Endothelial cell (in vitro differentiated cells): ENCODE results near the gene SLC2A2. TPM values are rescaled to one million over a fixed set of nuclear protein-coding genes. Genes with fewer than 3 reads are reported as not detected.

Source experiments
- DNase-seq: peaks from one replicate; pipeline ENCODE4 v3.0.0; 2021; ENCODE audit warnings: low spot score
- H3K27ac Mint-ChIP-seq: one replicate; pipeline ENCODE4 v1.8.0; 2021; ENCODE audit warnings: mixed read lengths, inconsistent platforms; ENCODE audit not compliant: unreplicated experiment
- H3K27me3 Mint-ChIP-seq: one replicate; pipeline ENCODE4 v1.8.0; 2021; ENCODE audit warnings: mild to moderate bottlenecking, moderate library complexity, mixed read lengths, inconsistent platforms; ENCODE audit not compliant: unreplicated experiment
- H3K36me3 Mint-ChIP-seq: one replicate; pipeline ENCODE4 v1.8.0; 2021; ENCODE audit warnings: mild to moderate bottlenecking, low read depth, mixed read lengths, inconsistent platforms; ENCODE audit not compliant: unreplicated experiment
- H3K4me1 Mint-ChIP-seq: one replicate; pipeline ENCODE4 v1.8.0; 2021; ENCODE audit warnings: mild to moderate bottlenecking, mixed read lengths, inconsistent platforms; ENCODE audit not compliant: unreplicated experiment
- H3K4me3 Mint-ChIP-seq: one replicate; pipeline ENCODE4 v1.8.0; 2021; ENCODE audit warnings: mild to moderate bottlenecking, mixed read lengths, inconsistent platforms; ENCODE audit not compliant: unreplicated experiment
- H3K9me3 Mint-ChIP-seq: one replicate; pipeline ENCODE4 v1.8.0; 2021; ENCODE audit warnings: mixed read lengths, inconsistent platforms; ENCODE audit not compliant: unreplicated experiment
- total RNA-seq: library from RNA; stranded (reverse); fragmentation: NEBNext Ultra II Directional; extraction: Animal tissue kit (Norgen Biotek cat#: 25700); gene quantifications from one replicate; pipeline ENCODE4 v1.2.1, GENCODE V29; 2021; ENCODE audit not compliant: unreplicated experiment
- TF ChIP-seq, protein P1 (sequence below): fragments of 200-600 bp; sonication (generic); IDR thresholded peaks from one replicate; pipeline ENCODE4 v1.5.0; 2021; ENCODE audit warnings: antibody characterized with exemption; ENCODE audit not compliant: unreplicated experiment

Gene SLC2A2
- total RNA-seq, 1 donor from 2014 or later = not detected

DNA sequence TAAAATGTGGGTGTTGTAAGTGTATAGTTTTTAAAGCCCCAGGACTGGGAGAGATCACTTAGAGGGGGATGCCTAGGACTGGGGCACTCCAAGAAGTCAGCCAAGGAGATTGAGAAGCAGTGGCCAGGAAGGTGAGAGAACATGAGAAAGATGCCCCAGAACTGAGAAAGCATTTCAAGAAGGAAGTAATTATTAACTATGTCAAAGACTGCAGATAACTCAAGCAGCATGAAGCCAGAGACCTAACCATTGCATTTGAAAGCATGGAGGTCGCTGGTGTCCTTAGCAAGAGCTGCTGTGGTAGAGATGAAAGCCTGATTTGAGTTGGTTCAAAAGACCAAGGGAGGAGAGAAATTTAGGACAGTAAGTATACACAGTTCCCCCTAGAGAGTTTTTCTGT is 30.6 kb upstream of the SLC2A2 start:
- no peaks in the 10 kb centered on the region for H3K9me3 Mint-ChIP-seq
- no peak overlapping the region for H3K4me3 Mint-ChIP-seq
- no peaks in the 10 kb centered on the region for H3K36me3 Mint-ChIP-seq
- no peak overlapping the region for H3K27ac Mint-ChIP-seq
- no peaks in the 10 kb centered on the region for H3K4me1 Mint-ChIP-seq
- no peak for DNase-seq
- peaks cover 1% of the 10 kb centered on the region for H3K27me3 Mint-ChIP-seq
- TF ChIP-seq, protein P1, sequence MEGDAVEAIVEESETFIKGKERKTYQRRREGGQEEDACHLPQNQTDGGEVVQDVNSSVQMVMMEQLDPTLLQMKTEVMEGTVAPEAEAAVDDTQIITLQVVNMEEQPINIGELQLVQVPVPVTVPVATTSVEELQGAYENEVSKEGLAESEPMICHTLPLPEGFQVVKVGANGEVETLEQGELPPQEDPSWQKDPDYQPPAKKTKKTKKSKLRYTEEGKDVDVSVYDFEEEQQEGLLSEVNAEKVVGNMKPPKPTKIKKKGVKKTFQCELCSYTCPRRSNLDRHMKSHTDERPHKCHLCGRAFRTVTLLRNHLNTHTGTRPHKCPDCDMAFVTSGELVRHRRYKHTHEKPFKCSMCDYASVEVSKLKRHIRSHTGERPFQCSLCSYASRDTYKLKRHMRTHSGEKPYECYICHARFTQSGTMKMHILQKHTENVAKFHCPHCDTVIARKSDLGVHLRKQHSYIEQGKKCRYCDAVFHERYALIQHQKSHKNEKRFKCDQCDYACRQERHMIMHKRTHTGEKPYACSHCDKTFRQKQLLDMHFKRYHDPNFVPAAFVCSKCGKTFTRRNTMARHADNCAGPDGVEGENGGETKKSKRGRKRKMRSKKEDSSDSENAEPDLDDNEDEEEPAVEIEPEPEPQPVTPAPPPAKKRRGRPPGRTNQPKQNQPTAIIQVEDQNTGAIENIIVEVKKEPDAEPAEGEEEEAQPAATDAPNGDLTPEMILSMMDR = no peak

GRCh38 chr3:171056528-171056927 is 30.0 kb upstream of the SLC2A2 start:
- DNase-seq = no peak
- Mint-ChIP-seq H3K4me3 (no peak overlapping the region), H3K9me3 (no peaks in the 10 kb centered on the region), H3K27me3 (peaks cover 2% of the 10 kb centered on the region), H3K36me3 (no peaks in the 10 kb centered on the region), H3K4me1 (no peaks in the 10 kb centered on the region), H3K27ac (no peak overlapping the region)
- TF ChIP-seq, protein P1 = no peak

DNA sequence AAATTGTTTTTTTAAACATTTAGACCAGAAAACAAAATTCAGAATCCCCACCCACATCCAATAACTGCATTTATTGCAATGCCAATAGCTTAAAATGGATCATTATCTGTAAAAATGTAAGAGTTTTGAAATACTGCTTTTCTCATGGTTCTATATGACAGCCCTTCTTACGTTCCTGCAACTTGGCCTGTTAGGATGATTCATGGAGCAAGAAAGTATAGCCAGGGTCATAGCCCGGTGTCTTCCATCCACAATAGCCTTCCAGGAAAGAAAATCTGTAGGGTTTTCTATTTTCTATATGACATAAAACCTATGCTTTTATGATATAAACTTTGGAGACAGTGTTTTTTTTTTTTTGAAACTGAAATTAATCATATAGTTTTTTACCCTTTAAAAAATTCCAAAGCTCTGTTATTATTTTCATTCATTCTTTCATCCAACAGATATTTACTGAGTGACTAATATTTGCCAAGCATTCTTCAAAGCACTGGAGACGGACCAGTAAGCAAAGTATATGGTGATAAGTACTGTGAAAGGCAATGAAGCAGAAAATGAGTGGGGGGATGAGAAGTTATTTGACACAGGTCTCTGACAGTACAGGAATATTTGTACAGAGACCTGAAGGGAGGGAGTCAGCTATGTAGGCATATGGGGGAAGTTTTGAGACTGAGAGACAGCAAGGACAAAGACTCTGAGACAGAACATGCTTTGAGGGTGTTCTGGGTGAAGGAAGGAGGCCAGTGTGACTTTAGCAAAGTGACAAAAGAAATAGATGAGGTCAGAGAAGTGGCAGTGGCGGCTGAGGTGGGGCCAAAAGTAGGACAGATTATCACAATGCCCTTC is 29.0 kb upstream of the SLC2A2 start:
- Mint-ChIP-seq H3K36me3 (no peaks in the 10 kb centered on the region), H3K9me3 (no peaks in the 10 kb centered on the region), H3K4me3 (no peak overlapping the region), H3K27me3 (peaks cover 2% of the 10 kb centered on the region), H3K4me1 (no peaks in the 10 kb centered on the region), H3K27ac (no peak overlapping the region)
- DNase-seq = no peak
- TF ChIP-seq, protein P1 = no peak

- Mint-ChIP-seq H3K36me3 (no peaks in the 10 kb centered on the region), H3K27ac (no peak overlapping the region), H3K4me1 (no peaks in the 10 kb centered on the region), H3K9me3 (no peaks in the 10 kb centered on the region), H3K27me3 (peaks cover 2% of the 10 kb centered on the region), H3K4me3 (no peak overlapping the region)
- DNase-seq = no peak
- TF ChIP-seq, protein P1 = no peak
These were observed 28.4 kb upstream of the SLC2A2 start for GRCh38 chr3:171054921-171055320.

DNA sequence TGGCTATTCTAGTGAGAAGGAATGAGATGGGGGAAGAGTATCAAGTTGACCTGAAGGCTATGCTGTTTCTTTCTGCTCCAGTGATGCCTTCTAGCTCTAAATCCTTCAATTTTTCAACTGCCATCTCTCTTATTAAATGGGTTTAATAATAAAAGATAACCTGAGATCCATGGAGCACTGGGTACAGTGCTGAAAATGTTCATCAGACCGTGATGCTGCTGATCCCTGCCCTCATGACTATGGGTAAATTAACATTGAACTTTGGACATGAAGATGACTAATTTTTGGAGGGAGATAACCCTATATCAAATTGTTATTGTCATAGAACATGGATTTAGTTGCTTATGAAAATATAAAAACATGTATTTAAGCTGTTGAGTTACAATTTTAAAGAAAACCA is 27.7 kb upstream of the SLC2A2 start:
- Mint-ChIP-seq H3K4me3 (no peak overlapping the region), H3K36me3 (no peaks in the 10 kb centered on the region), H3K4me1 (no peaks in the 10 kb centered on the region), H3K27me3 (peaks cover 2% of the 10 kb centered on the region), H3K27ac (no peak overlapping the region), H3K9me3 (no peaks in the 10 kb centered on the region)
- DNase-seq = no peak
- TF ChIP-seq, protein P1 = no peak
